HEK293 (cell line): ENCODE results near the gene SLC19A2.

Source experiments
- CTCF ChIA-PET: fragments of 350-600 bp; formaldehyde crosslinking; extraction: SDS; loops from one replicate; lab custom pipeline; 2021; ENCODE audit warnings: antibody characterized with exemption; lab: Yijun Ruan, JAX
- POLR2A ChIA-PET: fragments of 300-600 bp; formaldehyde crosslinking; extraction: SDS; loops from one replicate; lab custom pipeline; 2020; ENCODE audit warnings: antibody characterized with exemption, inconsistent platforms; lab: Yijun Ruan, JAX
- H3K27ac ChIP-seq: fragments of 200-500 bp; sonication (Bioruptor generic); 2 replicates; pipeline ENCODE4 v1.5.1; 2014; ENCODE audit warnings: low read depth, low read length, control low read depth, inconsistent platforms; ENCODE audit errors: extremely low read depth
- H3K36me3 ChIP-seq, 2 experiments: fragments of 200-500 bp in 1 of 2; sonication (Bioruptor generic) in 1 of 2; 1 replicate in 1 of 2; 2 replicates in 1 of 2; pipeline ENCODE4 v1.5.1; 2014 to 2017; ENCODE audit warnings: inconsistent platforms in 2 of 2, low read length in 2 of 2; ENCODE audit not compliant: control insufficient read depth in 2 of 2, insufficient read depth in 1 of 2
- H3K4me1 ChIP-seq: fragments of 200-500 bp; sonication (Bioruptor generic); 2 replicates; pipeline ENCODE4 v1.5.1; 2014; ENCODE audit warnings: mild to moderate bottlenecking, low read length, inconsistent platforms; ENCODE audit not compliant: control insufficient read depth, insufficient read depth
- H3K4me3 ChIP-seq: 2 replicates; pipeline ENCODE4 v1.5.1; 2011; ENCODE audit warnings: low read depth, mild to moderate bottlenecking, control low read depth, low read length, moderate library complexity
- H3K9me3 ChIP-seq: fragments of 200-500 bp; sonication (Bioruptor generic); 2 replicates; pipeline ENCODE4 v1.5.1; 2014; ENCODE audit warnings: low read depth, low read length, inconsistent platforms; ENCODE audit not compliant: control insufficient read depth, insufficient read depth
- ATF2 ChIP-seq: fragments of 450-650 bp; formaldehyde crosslinking; IDR thresholded peaks from 2 replicates; pipeline ENCODE4 v1.5.1; 2016; ENCODE audit warnings: missing biosample characterization, missing genetic modification characterization, low read depth
- GLIS1 ChIP-seq: fragments of 450-650 bp; formaldehyde crosslinking; IDR thresholded peaks from 2 replicates; pipeline ENCODE4 v1.5.1; 2016; ENCODE audit warnings: missing biosample characterization, missing genetic modification characterization
- HOXD13 ChIP-seq: sonication (generic); formaldehyde crosslinking; IDR thresholded peaks from 2 replicates; pipeline ENCODE4 v1.8.0; 2022; ENCODE audit warnings: missing genetic modification reagents, borderline replicate concordance
- KLF9 ChIP-seq: fragments of 450-650 bp; formaldehyde crosslinking; IDR thresholded peaks from 2 replicates; pipeline ENCODE4 v1.5.1; 2016; ENCODE audit warnings: missing biosample characterization, missing genetic modification characterization, low read depth
- RBAK ChIP-seq: fragments of 450-650 bp; formaldehyde crosslinking; IDR thresholded peaks from 2 replicates; pipeline ENCODE4 v1.5.1; 2016; ENCODE audit warnings: missing biosample characterization, missing genetic modification characterization
- SCRT2 ChIP-seq: fragments of 450-650 bp; formaldehyde crosslinking; IDR thresholded peaks from 2 replicates; pipeline ENCODE4 v1.5.1; 2016; ENCODE audit warnings: missing biosample characterization, missing genetic modification characterization
- TRIM28 ChIP-seq: IDR thresholded peaks from 2 replicates; pipeline ENCODE4 v1.6.1; 2011; ENCODE audit warnings: low read length, control low read depth, borderline replicate concordance
- ZBTB1 ChIP-seq: fragments of 450-650 bp; formaldehyde crosslinking; IDR thresholded peaks from 2 replicates; pipeline ENCODE4 v1.5.1; 2016; ENCODE audit warnings: missing biosample characterization, missing genetic modification characterization
- ZBTB11 ChIP-seq: fragments of 450-650 bp; formaldehyde crosslinking; conservative IDR thresholded peaks from 2 replicates; pipeline ENCODE4 v1.5.1; 2016; ENCODE audit warnings: low read depth, missing biosample characterization, missing genetic modification characterization
- ZBTB7A ChIP-seq: fragments of 450-650 bp; formaldehyde crosslinking; IDR thresholded peaks from 2 replicates; pipeline ENCODE4 v1.5.1; 2016; ENCODE audit warnings: low read depth, missing biosample characterization, missing genetic modification characterization
- ZBTB8A ChIP-seq: fragments of 450-650 bp; formaldehyde crosslinking; IDR thresholded peaks from 2 replicates; pipeline ENCODE4 v1.5.1; 2016; ENCODE audit warnings: missing biosample characterization, missing genetic modification characterization
- ZNF155 ChIP-seq: fragments of 450-650 bp; formaldehyde crosslinking; IDR thresholded peaks from 2 replicates; pipeline ENCODE4 v1.5.1; 2016; ENCODE audit warnings: missing biosample characterization, missing genetic modification characterization
- ZNF223 ChIP-seq: fragments of 450-650 bp; formaldehyde crosslinking; IDR thresholded peaks from 2 replicates; pipeline ENCODE4 v1.5.1; 2016; ENCODE audit warnings: missing biosample characterization, missing genetic modification characterization
- ZNF324 ChIP-seq: fragments of 450-650 bp; formaldehyde crosslinking; IDR thresholded peaks from 2 replicates; pipeline ENCODE4 v1.5.1; 2016; ENCODE audit warnings: missing biosample characterization, missing genetic modification characterization
- ZNF350 ChIP-seq: fragments of 450-650 bp; formaldehyde crosslinking; IDR thresholded peaks from 2 replicates; pipeline ENCODE4 v1.5.0; 2017; ENCODE audit warnings: missing biosample characterization, mild to moderate bottlenecking, missing genetic modification characterization
- ZNF398 ChIP-seq: fragments of 450-650 bp; formaldehyde crosslinking; IDR thresholded peaks from 2 replicates; pipeline ENCODE4 v1.5.1; 2017; ENCODE audit warnings: missing biosample characterization, missing genetic modification characterization
- ZNF404 ChIP-seq: fragments of 450-650 bp; formaldehyde crosslinking; IDR thresholded peaks from 2 replicates; pipeline ENCODE4 v1.5.1; 2017; ENCODE audit warnings: missing biosample characterization, missing genetic modification characterization
- ZNF426 ChIP-seq: fragments of 450-650 bp; formaldehyde crosslinking; IDR thresholded peaks from 2 replicates; pipeline ENCODE4 v1.5.1; 2017; ENCODE audit warnings: missing biosample characterization, missing genetic modification characterization, mild to moderate bottlenecking, inconsistent platforms, moderate library complexity
- ZNF48 ChIP-seq: fragments of 450-650 bp; formaldehyde crosslinking; IDR thresholded peaks from 2 replicates; pipeline ENCODE4 v1.5.1; 2016; ENCODE audit warnings: missing biosample characterization, missing genetic modification characterization
- ZNF529 ChIP-seq: fragments of 450-650 bp; formaldehyde crosslinking; IDR thresholded peaks from 2 replicates; pipeline ENCODE4 v1.5.1; 2017; ENCODE audit warnings: missing genetic modification characterization, missing biosample characterization; ENCODE audit not compliant: insufficient replicate concordance
- ZNF623 ChIP-seq: fragments of 450-650 bp; formaldehyde crosslinking; IDR thresholded peaks from 2 replicates; pipeline ENCODE4 v1.5.1; 2016; ENCODE audit warnings: missing biosample characterization, missing genetic modification characterization
- ZNF624 ChIP-seq: fragments of 450-650 bp; formaldehyde crosslinking; IDR thresholded peaks from 2 replicates; pipeline ENCODE4 v1.5.1; 2017; ENCODE audit warnings: missing biosample characterization, missing genetic modification characterization
- ZNF629 ChIP-seq: fragments of 450-650 bp; formaldehyde crosslinking; IDR thresholded peaks from 2 replicates; pipeline ENCODE4 v1.5.1; 2017; ENCODE audit warnings: missing biosample characterization, missing genetic modification characterization
- ZNF654 ChIP-seq: fragments of 450-650 bp; formaldehyde crosslinking; IDR thresholded peaks from 2 replicates; pipeline ENCODE4 v1.5.1; 2016; ENCODE audit warnings: low read depth, missing biosample characterization, missing genetic modification characterization
- ZNF658 ChIP-seq: fragments of 450-650 bp; formaldehyde crosslinking; IDR thresholded peaks from 2 replicates; pipeline ENCODE4; 2016; ENCODE audit warnings: missing biosample characterization, missing genetic modification characterization
- ZNF692 ChIP-seq: fragments of 450-650 bp; formaldehyde crosslinking; IDR thresholded peaks from 2 replicates; pipeline ENCODE4 v1.5.1; 2016; ENCODE audit warnings: missing biosample characterization, missing genetic modification characterization
- ZNF830 ChIP-seq: fragments of 450-650 bp; IDR thresholded peaks from 2 replicates; pipeline ENCODE4 v1.5.0; 2018; ENCODE audit warnings: missing biosample characterization, missing genetic modification characterization, low read depth, mild to moderate bottlenecking, moderate library complexity
- ZNF837 ChIP-seq: fragments of 450-650 bp; formaldehyde crosslinking; IDR thresholded peaks from 2 replicates; pipeline ENCODE4 v1.5.1; 2016; ENCODE audit warnings: missing biosample characterization, missing genetic modification characterization
- ZSCAN23 ChIP-seq: fragments of 450-650 bp; formaldehyde crosslinking; IDR thresholded peaks from 2 replicates; pipeline ENCODE4 v1.5.1; 2016; ENCODE audit warnings: missing biosample characterization, missing genetic modification characterization

Gene SLC19A2

GRCh38 chr1:169487561-169487960 is 1.8 kb upstream of the SLC19A2 start:
- H3K27ac ChIP-seq, result no peak overlapping the region; the same call in 1 of the 2 replicates
- no peak for TF ChIP-seq ZBTB8A (tag by site-specific recombination)
- no peak for TF ChIP-seq ZSCAN23 (tag by site-specific recombination)
- peak; percentile 19; the same call in 1 of the 2 replicates for TF ChIP-seq GLIS1 (tag by site-specific recombination)
- no peak overlapping the region for H3K4me3 ChIP-seq
- H3K36me3 ChIP-seq, result no peaks in the 10 kb centered on the region
- peaks cover 12% of the 10 kb centered on the region for H3K4me1 ChIP-seq
- H3K9me3 ChIP-seq, result no peaks in the 10 kb centered on the region
- ChIA-PET CTCF (no interaction called here), POLR2A (no interaction called here)

GRCh38 chr1:169487133-169487532 is 1.4 kb upstream of the SLC19A2 start:
- Histone ChIP-seq H3K4me3 (peak overlapping the region; percentile 98; the same call in 1 of the 2 replicates), H3K27ac (peak overlapping the region; percentile 76; the same call in 1 of the 2 replicates)
- CTCF ChIA-PET, result interaction anchor here (1.8 kb wide), 1 partner anchor 60 kb away, joined by 8 read pairs; no protein-coding TSS in a partner anchor
- TF ChIP-seq ZBTB11 (tag by site-specific recombination) (no peak), ZNF48 (tag by site-specific recombination) (no peak), ZNF624 (tag by site-specific recombination) (no peak), KLF9 (no peak), ZBTB1 (no peak), ZNF426 (tag by site-specific recombination) (no peak), ZNF623 (tag by site-specific recombination) (no peak), ZNF654 (tag by site-specific recombination) (no peak), ZNF692 (no peak), ZNF398 (tag by site-specific recombination) (no peak), HOXD13 (no peak), ZBTB7A (tag by site-specific recombination) (no peak), ZNF223 (tag by site-specific recombination) (no peak), ZNF529 (no peak), ZNF629 (peak; percentile 83), ZNF830 (tag by site-specific recombination) (no peak), ZNF837 (tag by site-specific recombination) (no peak), ZNF155 (tag by site-specific recombination) (no peak), RBAK (tag by site-specific recombination) (no peak), ZNF658 (no peak), TRIM28 (no peak), ZNF404 (tag by site-specific recombination) (no peak), ATF2 (peak; percentile 97), ZNF324 (tag by site-specific recombination) (no peak), SCRT2 (tag by site-specific recombination) (no peak), ZNF350 (no peak)

More at GRCh38 chr1:169487133-169487532, 1.4 kb upstream of the SLC19A2 start:
- H3K4me1 ChIP-seq, result peaks cover 12% of the 10 kb centered on the region
- POLR2A ChIA-PET, result no interaction called here
- no peaks in the 10 kb centered on the region for H3K36me3 ChIP-seq
- H3K9me3 ChIP-seq, result no peaks in the 10 kb centered on the region
